ENCODE measurements around the gene CUBN. TPM values are rescaled to one million over a fixed set of nuclear protein-coding genes. Genes with fewer than 3 reads are reported as not detected.

CUBN gene
- total and polyA plus RNA-seq, 9 of the 15 experiments (the other 6 are each of a cell fraction or from before 2014, with no cell fraction given) = 0.04 to 0.33 (median 0.09) TPM

DNA sequence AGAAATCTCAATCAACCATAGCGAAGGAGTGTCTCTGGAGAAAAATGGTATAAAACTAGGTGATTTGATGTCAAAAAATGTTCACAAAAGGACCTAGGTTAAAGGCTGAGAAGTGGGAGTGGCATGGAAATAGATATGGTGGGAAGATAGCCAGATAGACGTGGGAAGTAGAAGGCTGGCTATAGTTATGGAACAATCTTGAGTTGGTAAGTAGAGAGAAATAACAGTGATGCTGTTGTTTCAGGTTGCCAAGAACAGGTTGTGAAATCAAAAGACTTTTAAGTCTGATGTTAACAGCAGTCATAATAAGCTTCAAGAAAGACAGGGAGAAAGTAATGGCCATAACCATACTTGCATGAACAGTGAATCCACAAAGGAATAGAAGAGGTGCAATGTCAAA lies 206.3 kb downstream of the CUBN start (continued):
- TF ChIP-seq ZNF263 (CRISPR knock-in tag; IDR thresholded peaks at IDR 0.05; ENCODE audit: borderline replicate concordance) = no peak
- no peak for TF ChIP-seq ZBTB1 (CRISPR knock-in tag; IDR thresholded peaks at IDR 0.05; ENCODE audit: borderline replicate concordance, low read depth)
- TF ChIP-seq, protein P1, sequence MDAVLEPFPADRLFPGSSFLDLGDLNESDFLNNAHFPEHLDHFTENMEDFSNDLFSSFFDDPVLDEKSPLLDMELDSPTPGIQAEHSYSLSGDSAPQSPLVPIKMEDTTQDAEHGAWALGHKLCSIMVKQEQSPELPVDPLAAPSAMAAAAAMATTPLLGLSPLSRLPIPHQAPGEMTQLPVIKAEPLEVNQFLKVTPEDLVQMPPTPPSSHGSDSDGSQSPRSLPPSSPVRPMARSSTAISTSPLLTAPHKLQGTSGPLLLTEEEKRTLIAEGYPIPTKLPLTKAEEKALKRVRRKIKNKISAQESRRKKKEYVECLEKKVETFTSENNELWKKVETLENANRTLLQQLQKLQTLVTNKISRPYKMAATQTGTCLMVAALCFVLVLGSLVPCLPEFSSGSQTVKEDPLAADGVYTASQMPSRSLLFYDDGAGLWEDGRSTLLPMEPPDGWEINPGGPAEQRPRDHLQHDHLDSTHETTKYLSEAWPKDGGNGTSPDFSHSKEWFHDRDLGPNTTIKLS (IDR thresholded peaks at IDR 0.05; ENCODE audit: borderline replicate concordance, low read depth) = no peak
- TF ChIP-seq HSF4 (CRISPR knock-in tag; IDR thresholded peaks at IDR 0.05; ENCODE audit: borderline replicate concordance) = no peak
- TF ChIP-seq, protein P2, sequence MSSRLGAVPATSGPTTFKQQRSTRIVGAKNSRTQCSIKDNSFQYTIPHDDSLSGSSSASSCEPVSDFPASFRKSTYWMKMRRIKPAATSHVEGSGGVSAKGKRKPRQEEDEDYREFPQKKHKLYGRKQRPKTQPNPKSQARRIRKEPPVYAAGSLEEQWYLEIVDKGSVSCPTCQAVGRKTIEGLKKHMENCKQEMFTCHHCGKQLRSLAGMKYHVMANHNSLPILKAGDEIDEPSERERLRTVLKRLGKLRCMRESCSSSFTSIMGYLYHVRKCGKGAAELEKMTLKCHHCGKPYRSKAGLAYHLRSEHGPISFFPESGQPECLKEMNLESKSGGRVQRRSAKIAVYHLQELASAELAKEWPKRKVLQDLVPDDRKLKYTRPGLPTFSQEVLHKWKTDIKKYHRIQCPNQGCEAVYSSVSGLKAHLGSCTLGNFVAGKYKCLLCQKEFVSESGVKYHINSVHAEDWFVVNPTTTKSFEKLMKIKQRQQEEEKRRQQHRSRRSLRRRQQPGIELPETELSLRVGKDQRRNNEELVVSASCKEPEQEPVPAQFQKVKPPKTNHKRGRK (tag; IDR thresholded peaks at IDR 0.05) = no peak
- TF ChIP-seq, protein P3, sequence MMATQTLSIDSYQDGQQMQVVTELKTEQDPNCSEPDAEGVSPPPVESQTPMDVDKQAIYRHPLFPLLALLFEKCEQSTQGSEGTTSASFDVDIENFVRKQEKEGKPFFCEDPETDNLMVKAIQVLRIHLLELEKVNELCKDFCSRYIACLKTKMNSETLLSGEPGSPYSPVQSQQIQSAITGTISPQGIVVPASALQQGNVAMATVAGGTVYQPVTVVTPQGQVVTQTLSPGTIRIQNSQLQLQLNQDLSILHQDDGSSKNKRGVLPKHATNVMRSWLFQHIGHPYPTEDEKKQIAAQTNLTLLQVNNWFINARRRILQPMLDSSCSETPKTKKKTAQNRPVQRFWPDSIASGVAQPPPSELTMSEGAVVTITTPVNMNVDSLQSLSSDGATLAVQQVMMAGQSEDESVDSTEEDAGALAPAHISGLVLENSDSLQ (IDR thresholded peaks at IDR 0.05) = no peak
- TF ChIP-seq TEAD1 (CRISPR knock-in tag; IDR thresholded peaks at IDR 0.05) = no peak
- TF ChIP-seq, protein P4, sequence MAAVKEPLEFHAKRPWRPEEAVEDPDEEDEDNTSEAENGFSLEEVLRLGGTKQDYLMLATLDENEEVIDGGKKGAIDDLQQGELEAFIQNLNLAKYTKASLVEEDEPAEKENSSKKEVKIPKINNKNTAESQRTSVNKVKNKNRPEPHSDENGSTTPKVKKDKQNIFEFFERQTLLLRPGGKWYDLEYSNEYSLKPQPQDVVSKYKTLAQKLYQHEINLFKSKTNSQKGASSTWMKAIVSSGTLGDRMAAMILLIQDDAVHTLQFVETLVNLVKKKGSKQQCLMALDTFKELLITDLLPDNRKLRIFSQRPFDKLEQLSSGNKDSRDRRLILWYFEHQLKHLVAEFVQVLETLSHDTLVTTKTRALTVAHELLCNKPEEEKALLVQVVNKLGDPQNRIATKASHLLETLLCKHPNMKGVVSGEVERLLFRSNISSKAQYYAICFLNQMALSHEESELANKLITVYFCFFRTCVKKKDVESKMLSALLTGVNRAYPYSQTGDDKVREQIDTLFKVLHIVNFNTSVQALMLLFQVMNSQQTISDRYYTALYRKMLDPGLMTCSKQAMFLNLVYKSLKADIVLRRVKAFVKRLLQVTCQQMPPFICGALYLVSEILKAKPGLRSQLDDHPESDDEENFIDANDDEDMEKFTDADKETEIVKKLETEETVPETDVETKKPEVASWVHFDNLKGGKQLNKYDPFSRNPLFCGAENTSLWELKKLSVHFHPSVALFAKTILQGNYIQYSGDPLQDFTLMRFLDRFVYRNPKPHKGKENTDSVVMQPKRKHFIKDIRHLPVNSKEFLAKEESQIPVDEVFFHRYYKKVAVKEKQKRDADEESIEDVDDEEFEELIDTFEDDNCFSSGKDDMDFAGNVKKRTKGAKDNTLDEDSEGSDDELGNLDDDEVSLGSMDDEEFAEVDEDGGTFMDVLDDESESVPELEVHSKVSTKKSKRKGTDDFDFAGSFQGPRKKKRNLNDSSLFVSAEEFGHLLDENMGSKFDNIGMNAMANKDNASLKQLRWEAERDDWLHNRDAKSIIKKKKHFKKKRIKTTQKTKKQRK (IDR thresholded peaks at IDR 0.05; ENCODE audit: borderline replicate concordance, low read depth, low read length) = no peak
- TF ChIP-seq ZNF174 (CRISPR knock-in tag; IDR thresholded peaks at IDR 0.05) = no peak
- TF ChIP-seq CHD4 (IDR thresholded peaks at IDR 0.05; ENCODE audit: insufficient read depth, insufficient replicate concordance, low read depth, low read length, poor library complexity, severe bottlenecking) = no peak
- TF ChIP-seq, protein P5, sequence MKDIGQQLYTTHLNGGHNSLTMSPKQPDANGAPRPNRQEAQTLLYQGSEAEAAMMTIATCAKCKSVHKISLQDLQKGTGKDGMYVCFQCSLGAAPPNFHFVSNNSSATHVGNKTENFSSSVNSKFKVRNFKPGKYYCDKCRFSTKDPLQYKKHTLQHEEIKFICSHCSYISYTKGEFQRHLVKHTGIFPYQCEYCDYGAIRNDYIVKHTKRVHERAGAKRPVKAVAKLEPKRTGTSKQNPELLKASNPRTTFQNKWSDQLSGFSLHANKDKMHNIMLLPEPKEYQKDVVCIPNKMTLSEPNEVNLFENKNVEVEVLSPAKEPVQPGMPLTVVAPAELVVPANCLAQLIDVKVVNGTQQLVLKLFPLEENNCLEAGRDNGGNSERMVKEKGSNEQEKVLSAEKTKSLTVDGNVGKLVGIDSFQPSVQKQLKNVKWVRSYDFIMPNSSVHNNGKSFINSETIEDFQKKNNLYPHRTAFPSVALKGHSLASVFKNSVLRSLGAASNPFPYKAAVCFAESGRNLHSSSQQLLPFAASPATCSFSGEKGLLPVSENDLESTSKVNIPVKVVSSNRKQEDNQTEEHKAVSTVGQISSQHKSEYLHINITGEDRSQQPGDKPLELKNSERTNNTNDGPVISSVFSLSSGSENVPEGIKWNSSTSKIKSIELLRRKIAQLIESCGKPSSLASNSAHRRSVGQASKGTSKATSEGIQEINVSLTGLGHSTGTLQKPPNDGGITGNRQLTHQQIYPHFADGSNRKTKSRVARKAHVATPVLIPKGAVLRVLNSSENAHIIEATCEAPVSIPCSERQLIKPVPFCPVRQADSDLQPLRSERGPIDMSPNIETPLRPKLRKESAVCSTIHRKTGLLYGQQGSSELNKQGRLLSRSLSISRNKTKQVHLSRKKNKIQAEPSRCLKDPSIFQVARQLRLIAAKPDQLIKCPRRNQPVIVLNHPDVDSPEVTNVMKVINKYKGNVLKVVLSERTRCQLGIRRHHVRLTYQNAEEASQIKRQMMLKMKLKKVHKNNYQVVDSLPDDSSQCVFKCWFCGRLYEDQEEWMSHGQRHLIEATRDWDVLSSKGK (CRISPR knock-in tag; IDR thresholded peaks at IDR 0.05) = no peak
- TF ChIP-seq PHF21A (IDR thresholded peaks at IDR 0.05; ENCODE audit: borderline replicate concordance, low read depth) = no peak

Measured in K562 (cell line).